ENCODE data around the gene SLC25A51.

GRCh38 chr9:37946971-37947370, 43.0 kb upstream of the SLC25A51 start:
- no peak for TF ChIP-seq CTCF (IDR thresholded peaks at IDR 0.05)
- no peak for TF ChIP-seq SIN3A (IDR thresholded peaks at IDR 0.05; ENCODE audit: borderline replicate concordance, insufficient read depth, low read depth, low read length)
- TF ChIP-seq POLR2AphosphoS5 (IDR thresholded peaks at IDR 0.05; ENCODE audit: low read depth, low read length) = no peak
